H1 (cell line): ENCODE results near the gene GON4L. TPM values are rescaled to one million over a fixed set of nuclear protein-coding genes. Genes with fewer than 3 reads are reported as not detected.

Source experiments
- CHD1 ChIP-seq: IDR thresholded peaks from 2 replicates; pipeline ENCODE4 v1.6.1; 2012; ENCODE audit warnings: low read depth, low read length, improper control_type of control experiment
- CREB1 ChIP-seq: IDR thresholded peaks from 2 replicates; pipeline ENCODE4 v1.6.1; 2012; ENCODE audit warnings: inconsistent platforms
- CTBP2 ChIP-seq: IDR thresholded peaks from 2 replicates; pipeline ENCODE4 v1.7.0; 2011; ENCODE audit warnings: borderline replicate concordance, mild to moderate bottlenecking, moderate library complexity, mixed read lengths, low read length; ENCODE audit not compliant: insufficient read depth, insufficient read length
- GTF2F1 ChIP-seq: IDR thresholded peaks from 2 replicates; pipeline ENCODE4 v1.6.1; 2012; ENCODE audit warnings: low read depth, low read length, improper control_type of control experiment, borderline replicate concordance
- RAD21 ChIP-seq, 2 experiments: IDR thresholded peaks in 1 of 2; conservative IDR thresholded peaks in 1 of 2; 2 replicates each; pipeline ENCODE4 v1.6.1; 2011; ENCODE audit warnings: low read depth in 2 of 2, low read length in 2 of 2, improper control_type of control experiment in 1 of 2, inconsistent platforms in 1 of 2, mild to moderate bottlenecking in 1 of 2, moderate library complexity in 1 of 2
- SAP30 ChIP-seq: fragments of 300-600 bp; sonication (generic); IDR thresholded peaks from 2 replicates; pipeline ENCODE4 v1.7.1; 2012; ENCODE audit warnings: low read length, moderate library complexity, mild to moderate bottlenecking, inconsistent platforms; ENCODE audit not compliant: insufficient read depth, insufficient replicate concordance
- SUZ12 ChIP-seq: fragments of 200-600 bp; sonication (generic); IDR thresholded peaks from 2 replicates; pipeline ENCODE4 v1.6.1; 2012; ENCODE audit warnings: mild to moderate bottlenecking, inconsistent platforms, low read length, moderate library complexity, mixed read lengths
- TAF1 ChIP-seq: IDR thresholded peaks from 2 replicates; pipeline ENCODE4 v1.6.1; 2011; ENCODE audit warnings: mild to moderate bottlenecking, low read depth, low read length
- TEAD4 ChIP-seq: IDR thresholded peaks from 2 replicates; pipeline ENCODE4 v1.6.1; 2012; ENCODE audit warnings: low read depth, low read length, inconsistent platforms, mixed read lengths
- polyA plus RNA-seq, 7 experiments: library from polyadenylated mRNA; depleted of rRNA in 3 of 7; stranded (reverse) in 5 of 7; unstranded in 2 of 7; fragments of >200 nt in 5 of 7; fragments of 200-250 nt in 2 of 7; gene quantifications; 1 replicate in 5 of 7; 2 replicates in 1 of 7; 4 replicates in 1 of 7; pipeline versions ENCODE4 v1.2.1 to v1.2.3, GENCODE V29; 2011 to 2013; ENCODE audit warnings: missing spikeins in 2 of 7, mixed read lengths in 2 of 7
- total RNA-seq: library from RNA; stranded (reverse); fragmentation: NEBNext Ultra II Directional; extraction: Animal tissue kit (Norgen Biotek cat#: 25700); gene quantifications from 2 replicates; pipeline ENCODE4 v1.2.1, GENCODE V29; 2021
- TF ChIP-seq, protein P1 (sequence below): fragments of 300-600 bp; sonication (generic); IDR thresholded peaks from 2 replicates; pipeline ENCODE4 v1.7.1; 2012; ENCODE audit warnings: low read length, moderate library complexity, mild to moderate bottlenecking, inconsistent platforms; ENCODE audit not compliant: insufficient replicate concordance
- TF ChIP-seq, protein P2 (sequence below): IDR thresholded peaks from 2 replicates; pipeline ENCODE4 v1.6.1; 2011; ENCODE audit warnings: low read depth, mild to moderate bottlenecking, low read length; ENCODE audit not compliant: insufficient read depth

GON4L gene
- total and polyA plus RNA-seq, 2 of the 8 experiments (the other 6 are each of a cell fraction or from before 2014, with no cell fraction given), result 26.2 to 52.1 TPM

DNA sequence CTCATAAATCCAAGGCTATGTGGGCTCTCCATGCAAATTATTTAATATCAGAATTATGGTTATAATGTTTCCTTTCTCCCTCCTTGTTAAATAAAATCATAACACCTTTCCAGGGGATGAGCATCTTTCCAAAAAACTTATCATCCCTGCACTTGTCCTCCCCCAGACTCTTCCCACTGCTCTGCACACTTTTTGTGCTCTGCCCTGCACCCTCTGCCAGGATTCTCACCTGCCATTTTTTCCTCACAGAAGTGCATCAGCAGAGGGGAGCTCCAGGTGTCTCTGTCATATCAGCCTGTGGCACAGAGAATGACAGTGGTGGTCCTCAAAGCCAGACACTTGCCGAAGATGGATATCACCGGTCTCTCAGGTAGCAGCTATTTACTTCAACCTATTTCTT lies 23.2 kb upstream of the GON4L start (continued):
- TF ChIP-seq, protein P1, sequence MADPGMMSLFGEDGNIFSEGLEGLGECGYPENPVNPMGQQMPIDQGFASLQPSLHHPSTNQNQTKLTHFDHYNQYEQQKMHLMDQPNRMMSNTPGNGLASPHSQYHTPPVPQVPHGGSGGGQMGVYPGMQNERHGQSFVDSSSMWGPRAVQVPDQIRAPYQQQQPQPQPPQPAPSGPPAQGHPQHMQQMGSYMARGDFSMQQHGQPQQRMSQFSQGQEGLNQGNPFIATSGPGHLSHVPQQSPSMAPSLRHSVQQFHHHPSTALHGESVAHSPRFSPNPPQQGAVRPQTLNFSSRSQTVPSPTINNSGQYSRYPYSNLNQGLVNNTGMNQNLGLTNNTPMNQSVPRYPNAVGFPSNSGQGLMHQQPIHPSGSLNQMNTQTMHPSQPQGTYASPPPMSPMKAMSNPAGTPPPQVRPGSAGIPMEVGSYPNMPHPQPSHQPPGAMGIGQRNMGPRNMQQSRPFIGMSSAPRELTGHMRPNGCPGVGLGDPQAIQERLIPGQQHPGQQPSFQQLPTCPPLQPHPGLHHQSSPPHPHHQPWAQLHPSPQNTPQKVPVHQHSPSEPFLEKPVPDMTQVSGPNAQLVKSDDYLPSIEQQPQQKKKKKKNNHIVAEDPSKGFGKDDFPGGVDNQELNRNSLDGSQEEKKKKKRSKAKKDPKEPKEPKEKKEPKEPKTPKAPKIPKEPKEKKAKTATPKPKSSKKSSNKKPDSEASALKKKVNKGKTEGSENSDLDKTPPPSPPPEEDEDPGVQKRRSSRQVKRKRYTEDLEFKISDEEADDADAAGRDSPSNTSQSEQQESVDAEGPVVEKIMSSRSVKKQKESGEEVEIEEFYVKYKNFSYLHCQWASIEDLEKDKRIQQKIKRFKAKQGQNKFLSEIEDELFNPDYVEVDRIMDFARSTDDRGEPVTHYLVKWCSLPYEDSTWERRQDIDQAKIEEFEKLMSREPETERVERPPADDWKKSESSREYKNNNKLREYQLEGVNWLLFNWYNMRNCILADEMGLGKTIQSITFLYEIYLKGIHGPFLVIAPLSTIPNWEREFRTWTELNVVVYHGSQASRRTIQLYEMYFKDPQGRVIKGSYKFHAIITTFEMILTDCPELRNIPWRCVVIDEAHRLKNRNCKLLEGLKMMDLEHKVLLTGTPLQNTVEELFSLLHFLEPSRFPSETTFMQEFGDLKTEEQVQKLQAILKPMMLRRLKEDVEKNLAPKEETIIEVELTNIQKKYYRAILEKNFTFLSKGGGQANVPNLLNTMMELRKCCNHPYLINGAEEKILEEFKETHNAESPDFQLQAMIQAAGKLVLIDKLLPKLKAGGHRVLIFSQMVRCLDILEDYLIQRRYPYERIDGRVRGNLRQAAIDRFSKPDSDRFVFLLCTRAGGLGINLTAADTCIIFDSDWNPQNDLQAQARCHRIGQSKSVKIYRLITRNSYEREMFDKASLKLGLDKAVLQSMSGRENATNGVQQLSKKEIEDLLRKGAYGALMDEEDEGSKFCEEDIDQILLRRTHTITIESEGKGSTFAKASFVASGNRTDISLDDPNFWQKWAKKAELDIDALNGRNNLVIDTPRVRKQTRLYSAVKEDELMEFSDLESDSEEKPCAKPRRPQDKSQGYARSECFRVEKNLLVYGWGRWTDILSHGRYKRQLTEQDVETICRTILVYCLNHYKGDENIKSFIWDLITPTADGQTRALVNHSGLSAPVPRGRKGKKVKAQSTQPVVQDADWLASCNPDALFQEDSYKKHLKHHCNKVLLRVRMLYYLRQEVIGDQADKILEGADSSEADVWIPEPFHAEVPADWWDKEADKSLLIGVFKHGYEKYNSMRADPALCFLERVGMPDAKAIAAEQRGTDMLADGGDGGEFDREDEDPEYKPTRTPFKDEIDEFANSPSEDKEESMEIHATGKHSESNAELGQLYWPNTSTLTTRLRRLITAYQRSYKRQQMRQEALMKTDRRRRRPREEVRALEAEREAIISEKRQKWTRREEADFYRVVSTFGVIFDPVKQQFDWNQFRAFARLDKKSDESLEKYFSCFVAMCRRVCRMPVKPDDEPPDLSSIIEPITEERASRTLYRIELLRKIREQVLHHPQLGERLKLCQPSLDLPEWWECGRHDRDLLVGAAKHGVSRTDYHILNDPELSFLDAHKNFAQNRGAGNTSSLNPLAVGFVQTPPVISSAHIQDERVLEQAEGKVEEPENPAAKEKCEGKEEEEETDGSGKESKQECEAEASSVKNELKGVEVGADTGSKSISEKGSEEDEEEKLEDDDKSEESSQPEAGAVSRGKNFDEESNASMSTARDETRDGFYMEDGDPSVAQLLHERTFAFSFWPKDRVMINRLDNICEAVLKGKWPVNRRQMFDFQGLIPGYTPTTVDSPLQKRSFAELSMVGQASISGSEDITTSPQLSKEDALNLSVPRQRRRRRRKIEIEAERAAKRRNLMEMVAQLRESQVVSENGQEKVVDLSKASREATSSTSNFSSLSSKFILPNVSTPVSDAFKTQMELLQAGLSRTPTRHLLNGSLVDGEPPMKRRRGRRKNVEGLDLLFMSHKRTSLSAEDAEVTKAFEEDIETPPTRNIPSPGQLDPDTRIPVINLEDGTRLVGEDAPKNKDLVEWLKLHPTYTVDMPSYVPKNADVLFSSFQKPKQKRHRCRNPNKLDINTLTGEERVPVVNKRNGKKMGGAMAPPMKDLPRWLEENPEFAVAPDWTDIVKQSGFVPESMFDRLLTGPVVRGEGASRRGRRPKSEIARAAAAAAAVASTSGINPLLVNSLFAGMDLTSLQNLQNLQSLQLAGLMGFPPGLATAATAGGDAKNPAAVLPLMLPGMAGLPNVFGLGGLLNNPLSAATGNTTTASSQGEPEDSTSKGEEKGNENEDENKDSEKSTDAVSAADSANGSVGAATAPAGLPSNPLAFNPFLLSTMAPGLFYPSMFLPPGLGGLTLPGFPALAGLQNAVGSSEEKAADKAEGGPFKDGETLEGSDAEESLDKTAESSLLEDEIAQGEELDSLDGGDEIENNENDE, result no peak
- TF ChIP-seq SUZ12 (no peak), SAP30 (no peak), GTF2F1 (no peak), TEAD4 (no peak), RAD21 (IDR thresholded peaks at IDR 0.05 in 1 of 2, conservative IDR thresholded peaks at IDR 0.05 in 1 of 2; ENCODE audit: low read depth in 2 of 2, low read length in 2 of 2) (no peak), CTBP2 (no peak), TAF1 (no peak), CHD1 (no peak), CREB1 (no peak)
- TF ChIP-seq, protein P2, sequence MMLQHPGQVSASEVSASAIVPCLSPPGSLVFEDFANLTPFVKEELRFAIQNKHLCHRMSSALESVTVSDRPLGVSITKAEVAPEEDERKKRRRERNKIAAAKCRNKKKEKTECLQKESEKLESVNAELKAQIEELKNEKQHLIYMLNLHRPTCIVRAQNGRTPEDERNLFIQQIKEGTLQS, result no peak
